OCI-LY7 (cell line): ENCODE results near the gene MRFAP1. TPM values are rescaled to one million over a fixed set of nuclear protein-coding genes. Genes with fewer than 3 reads are reported as not detected.

Experiments
- BruUV-seq: library from RNA; stranded (reverse); fragments of 400-500 nt; replicated peaks from 2 replicates; lab custom pipeline; 2021; lab: Mats Ljungman, UMichigan
- CTCF ChIA-PET: fragments of 300-600 bp; sonication (Branson Sonifier 250); formaldehyde crosslinking; loops from one replicate; lab custom pipeline; 2022; ENCODE audit warnings: antibody characterized with exemption; ENCODE audit not compliant: unreplicated experiment; lab: Charles Lee
- POLR2A ChIA-PET: fragments of 300-600 bp; sonication (Branson Sonifier 250); formaldehyde crosslinking; loops from one replicate; lab custom pipeline; 2022; ENCODE audit warnings: antibody characterized with exemption; lab: Charles Lee
- DNase-seq: peaks from one replicate; pipeline ENCODE4 v3.0.0-alpha.2; 2015; ENCODE audit warnings: low spot score
- H2AFZ ChIP-seq: fragments of 200-600 bp; sonication (generic), shearing (Covaris generic); 2 replicates; pipeline ENCODE4 v1.6.1; 2014; ENCODE audit warnings: mild to moderate bottlenecking, antibody characterized with exemption, low read length, moderate library complexity
- H3K27ac ChIP-seq: fragments of 200-600 bp; sonication (generic); 2 replicates; pipeline ENCODE4 v1.5.1; 2014; ENCODE audit warnings: mixed run types, low read depth, mild to moderate bottlenecking, moderate library complexity, low read length, inconsistent platforms; ENCODE audit not compliant: poor library complexity, severe bottlenecking
- H3K36me3 ChIP-seq: fragments of 200-600 bp; sonication (generic); 2 replicates; pipeline ENCODE4 v1.6.1; 2014; ENCODE audit warnings: mild to moderate bottlenecking, antibody characterized with exemption, low read length, moderate library complexity, mixed read lengths; ENCODE audit not compliant: insufficient read depth
- H3K4me1 ChIP-seq: fragments of 200-600 bp; sonication (generic); 2 replicates; pipeline ENCODE4 v1.5.1; 2014; ENCODE audit warnings: mild to moderate bottlenecking, low read length; ENCODE audit not compliant: insufficient read depth, poor library complexity, severe bottlenecking
- H3K4me2 ChIP-seq: fragments of 200-600 bp; sonication (generic); 2 replicates; pipeline ENCODE4 v1.6.1; 2014; ENCODE audit warnings: mild to moderate bottlenecking, low read length
- H3K4me3 ChIP-seq: fragments of 200-600 bp; sonication (generic); 2 replicates; pipeline ENCODE4 v1.5.1; 2014; ENCODE audit warnings: mild to moderate bottlenecking, low read depth, low read length; ENCODE audit not compliant: poor library complexity, severe bottlenecking
- H3K79me2 ChIP-seq: fragments of 200-600 bp; sonication (generic); 2 replicates; pipeline ENCODE4 v1.6.1; 2016; ENCODE audit warnings: low read depth, mild to moderate bottlenecking, low read length, moderate library complexity, mixed read lengths; ENCODE audit not compliant: insufficient read depth
- H3K9me2 ChIP-seq: fragments of 200-600 bp; sonication (generic); 2 replicates; pipeline ENCODE4 v1.6.1; 2016; ENCODE audit warnings: mild to moderate bottlenecking, low read length, mixed read lengths; ENCODE audit not compliant: insufficient read depth
- H3K9me3 ChIP-seq: fragments of 200-600 bp; sonication (generic); 2 replicates; pipeline ENCODE4 v1.6.1; 2014; ENCODE audit warnings: mild to moderate bottlenecking, mixed run types, low read length, mixed read lengths
- H4K20me1 ChIP-seq: fragments of 200-600 bp; sonication (generic); 2 replicates; pipeline ENCODE4 v1.6.1; 2014; ENCODE audit warnings: mild to moderate bottlenecking, antibody characterized with exemption, low read length, moderate library complexity, mixed read lengths; ENCODE audit not compliant: insufficient read depth
- EZH2phosphoT487 ChIP-seq: fragments of 200-600 bp; sonication (generic); IDR thresholded peaks from 2 replicates; pipeline ENCODE4 v1.6.1; 2018; ENCODE audit warnings: low read depth, borderline replicate concordance, mild to moderate bottlenecking, mixed run types, antibody characterized with exemption, low read length, moderate library complexity, mixed read lengths
- intact Hi-C: fragments of 100-400 bp; cut with micrococcal nuclease; formaldehyde crosslinking; loops from one replicate; pipeline ENCODE4 v1.10.0; 2022; ENCODE audit not compliant: unreplicated experiment
- total RNA-seq, 2 experiments: library from RNA; depleted of rRNA in 1 of 2; stranded (reverse); fragments of >200 nt in 1 of 2; shearing (Covaris generic) in 1 of 2; gene quantifications; 2 replicates each; pipeline ENCODE4 v1.2.3, GENCODE V29; 2014 to 2022
- TF ChIP-seq, protein P1 (sequence below): fragments of 200-600 bp; sonication (generic); conservative IDR thresholded peaks from 2 replicates; pipeline ENCODE4 v1.5.1; 2014; ENCODE audit warnings: mild to moderate bottlenecking, antibody characterized with exemption, low read length, moderate library complexity, mixed read lengths

MRFAP1 gene
- total RNA-seq, 2 experiments from 2014 or later = 90.8 to 224 TPM

DNA sequence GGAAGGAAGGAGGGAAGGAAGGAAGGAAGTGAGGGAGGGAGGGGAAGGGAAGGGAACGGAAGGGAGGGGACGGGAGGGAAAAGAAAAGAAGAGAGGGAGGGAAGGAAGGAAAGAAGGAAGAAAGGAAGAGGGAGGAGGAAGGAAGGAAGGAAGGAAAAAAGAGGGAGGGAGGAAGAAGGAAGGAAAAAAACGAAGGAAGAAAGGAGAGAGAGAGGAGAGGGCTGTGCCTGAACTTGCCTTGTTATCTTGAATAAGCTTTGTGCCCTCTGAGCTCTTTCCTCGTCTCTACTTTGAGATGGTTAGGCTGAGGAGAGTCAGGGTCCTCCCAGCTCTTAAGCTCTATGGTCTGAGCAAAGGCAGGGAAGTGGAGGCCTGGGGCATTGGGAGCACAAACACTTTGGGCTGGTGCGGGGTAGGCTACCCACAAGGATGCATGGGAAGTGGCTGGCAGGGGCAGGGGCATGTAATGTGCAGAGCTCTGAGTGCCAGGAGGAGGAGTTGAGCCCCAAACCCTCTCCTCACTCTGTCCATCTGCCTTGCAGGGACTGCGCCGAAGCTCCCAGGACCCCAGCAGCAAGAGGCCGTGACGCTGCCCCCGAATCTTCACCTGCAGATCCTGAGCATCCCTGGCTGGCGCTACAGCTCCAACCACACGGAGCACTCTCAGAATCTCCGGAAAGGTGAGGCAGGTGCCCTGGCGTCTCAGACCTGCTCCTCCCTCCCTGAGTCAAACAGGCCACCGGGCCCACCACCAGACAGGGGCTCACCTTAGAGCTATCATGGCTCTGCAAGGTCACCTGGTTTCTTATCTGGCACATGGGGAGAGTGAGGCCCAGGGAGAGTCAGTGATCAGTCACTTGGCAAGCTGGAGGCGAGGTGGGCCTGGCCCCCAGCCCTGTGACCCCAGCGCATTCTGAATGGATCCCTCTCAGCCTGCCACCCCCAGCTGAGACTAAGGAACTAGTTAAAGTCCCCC is 26.5 kb upstream of the MRFAP1 start:
- no peak overlapping the region for H3K27ac ChIP-seq
- CTCF ChIA-PET = interaction anchor here (0.5 kb wide), 1 partner anchor 99 kb away, joined by 3 read pairs; no protein-coding TSS in a partner anchor
- no peaks in the 10 kb centered on the region for H3K9me3 ChIP-seq
- H4K20me1 ChIP-seq = no peaks in the 10 kb centered on the region
- H3K4me1 ChIP-seq = no peaks in the 10 kb centered on the region
- intact Hi-C loops = no loop called here
- no peaks in the 10 kb centered on the region for H3K9me2 ChIP-seq
- no peaks in the 10 kb centered on the region for H3K79me2 ChIP-seq
- no peak for TF ChIP-seq EZH2phosphoT487
- TF ChIP-seq, protein P1, sequence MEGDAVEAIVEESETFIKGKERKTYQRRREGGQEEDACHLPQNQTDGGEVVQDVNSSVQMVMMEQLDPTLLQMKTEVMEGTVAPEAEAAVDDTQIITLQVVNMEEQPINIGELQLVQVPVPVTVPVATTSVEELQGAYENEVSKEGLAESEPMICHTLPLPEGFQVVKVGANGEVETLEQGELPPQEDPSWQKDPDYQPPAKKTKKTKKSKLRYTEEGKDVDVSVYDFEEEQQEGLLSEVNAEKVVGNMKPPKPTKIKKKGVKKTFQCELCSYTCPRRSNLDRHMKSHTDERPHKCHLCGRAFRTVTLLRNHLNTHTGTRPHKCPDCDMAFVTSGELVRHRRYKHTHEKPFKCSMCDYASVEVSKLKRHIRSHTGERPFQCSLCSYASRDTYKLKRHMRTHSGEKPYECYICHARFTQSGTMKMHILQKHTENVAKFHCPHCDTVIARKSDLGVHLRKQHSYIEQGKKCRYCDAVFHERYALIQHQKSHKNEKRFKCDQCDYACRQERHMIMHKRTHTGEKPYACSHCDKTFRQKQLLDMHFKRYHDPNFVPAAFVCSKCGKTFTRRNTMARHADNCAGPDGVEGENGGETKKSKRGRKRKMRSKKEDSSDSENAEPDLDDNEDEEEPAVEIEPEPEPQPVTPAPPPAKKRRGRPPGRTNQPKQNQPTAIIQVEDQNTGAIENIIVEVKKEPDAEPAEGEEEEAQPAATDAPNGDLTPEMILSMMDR = no peak
- H3K4me3 ChIP-seq = no peak overlapping the region
- no TSS peak for BruUV-seq
- no peak for DNase-seq
- H2AFZ ChIP-seq = no peak overlapping the region
- POLR2A ChIA-PET = interaction anchor here (0.7 to 1.2 kb wide), 2 partner anchors 19 to 450 kb away, joined by 3 to 4 read pairs; no protein-coding TSS in a partner anchor
- H3K36me3 ChIP-seq = peaks cover 16% of the 10 kb centered on the region
- no peak overlapping the region for H3K4me2 ChIP-seq

DNA sequence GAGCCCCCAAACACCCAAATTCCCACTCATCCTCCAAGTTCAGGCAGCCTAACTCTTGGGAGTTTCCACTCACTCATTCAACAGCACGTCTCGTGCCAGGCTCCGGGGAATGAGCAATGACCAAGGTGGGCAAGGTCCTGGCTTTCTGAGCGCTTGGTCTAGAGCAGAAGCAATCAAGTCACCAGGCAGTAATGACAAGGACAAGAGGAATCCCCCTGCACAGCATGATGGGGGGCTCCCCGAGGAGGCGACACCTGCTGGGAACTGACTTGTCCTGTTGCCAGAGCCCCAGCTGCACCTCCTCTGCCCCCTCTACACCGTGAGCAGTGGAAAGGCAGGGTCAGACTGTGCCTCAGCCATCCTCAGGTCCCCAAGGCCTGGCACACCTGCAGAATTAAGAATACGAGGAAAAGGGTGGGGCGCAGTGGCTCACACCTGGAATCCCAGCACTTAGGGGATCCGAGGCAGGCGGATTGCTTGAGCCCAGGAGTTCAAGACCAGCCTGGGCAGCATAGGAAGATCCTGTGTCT is 25.7 kb upstream of the MRFAP1 start:
- H3K4me1 ChIP-seq = no peaks in the 10 kb centered on the region
- peaks cover 16% of the 10 kb centered on the region for H3K36me3 ChIP-seq
- H4K20me1 ChIP-seq = no peaks in the 10 kb centered on the region
- ChIA-PET CTCF (no interaction called here), POLR2A (interaction anchor here (1.0 kb wide), 1 partner anchor 24 kb away, joined by 3 read pairs; no protein-coding TSS in a partner anchor)
- no peaks in the 10 kb centered on the region for H3K9me2 ChIP-seq
- H3K27ac ChIP-seq = no peak overlapping the region
- H2AFZ ChIP-seq = no peak overlapping the region
- intact Hi-C loops = no loop called here
- H3K9me3 ChIP-seq = no peaks in the 10 kb centered on the region
- no peak for DNase-seq
- H3K4me3 ChIP-seq = no peak overlapping the region
- H3K79me2 ChIP-seq = no peaks in the 10 kb centered on the region
- no peak overlapping the region for H3K4me2 ChIP-seq
- no peak for TF ChIP-seq EZH2phosphoT487
- no TSS peak for BruUV-seq

DNA sequence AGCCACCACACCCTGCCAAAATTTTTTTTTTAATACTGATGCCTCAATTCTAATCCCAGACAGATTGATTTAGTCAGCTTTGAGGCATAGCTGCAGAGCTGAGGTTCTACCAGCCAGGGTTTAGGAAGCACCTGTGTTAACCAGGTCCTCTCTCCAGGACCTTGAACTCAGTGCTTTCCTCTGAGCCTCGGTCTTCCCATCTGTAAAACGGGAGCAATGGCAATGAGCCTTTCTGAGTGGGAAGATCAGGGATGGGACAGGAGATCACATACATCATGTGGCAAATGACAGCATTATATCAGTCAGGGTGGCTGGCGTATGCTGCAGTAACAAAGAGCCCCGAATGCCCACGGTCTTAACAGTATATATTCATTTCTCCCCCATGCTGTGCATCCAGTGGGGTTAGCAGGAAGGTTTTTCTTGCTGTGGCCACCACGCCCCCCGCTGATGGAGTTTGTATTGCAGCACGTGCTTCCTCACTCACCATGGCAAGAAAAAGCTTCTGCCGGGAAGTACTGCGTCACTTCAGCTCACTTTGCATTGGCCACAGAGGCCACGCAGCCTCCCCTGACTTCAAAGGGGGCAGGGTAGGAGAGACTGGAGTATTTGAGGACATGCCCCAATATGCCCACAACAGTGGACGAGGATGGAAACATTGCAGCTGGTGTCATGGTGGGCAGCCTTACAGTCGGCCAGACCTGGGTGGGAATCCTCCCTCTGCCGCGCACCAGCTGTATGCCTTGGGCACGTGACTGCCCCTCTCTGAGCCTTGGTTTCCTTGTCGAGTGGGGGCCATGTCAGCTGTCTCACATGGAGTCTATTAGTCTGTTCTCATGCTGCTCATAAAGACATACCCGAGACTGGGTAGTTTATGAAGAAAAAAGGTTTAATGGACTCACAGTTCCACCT is 24.1 kb upstream of the MRFAP1 start:
- H3K4me1 ChIP-seq = no peaks in the 10 kb centered on the region
- H2AFZ ChIP-seq = no peak overlapping the region
- intact Hi-C loops = no loop called here
- TF ChIP-seq, protein P1 = no peak
- no peak for TF ChIP-seq EZH2phosphoT487
- CTCF ChIA-PET = no interaction called here
- BruUV-seq = no TSS peak
- H4K20me1 ChIP-seq = no peaks in the 10 kb centered on the region
- peaks cover 16% of the 10 kb centered on the region for H3K36me3 ChIP-seq
- DNase-seq = no peak
- H3K4me2 ChIP-seq = no peak overlapping the region
- POLR2A ChIA-PET = interaction anchor here (1.0 kb wide), 1 partner anchor 25 kb away, joined by 3 read pairs; no protein-coding TSS in a partner anchor
- no peaks in the 10 kb centered on the region for H3K79me2 ChIP-seq
- H3K9me3 ChIP-seq = no peaks in the 10 kb centered on the region
- H3K27ac ChIP-seq = no peak overlapping the region
- H3K9me2 ChIP-seq = no peaks in the 10 kb centered on the region
- no peak overlapping the region for H3K4me3 ChIP-seq
